Suprapubic skin (tissue), 4 donors: ENCODE measurements around the gene C6orf120.

Experiments
- EP300 ChIP-seq: sonication (generic); formaldehyde crosslinking; IDR thresholded peaks from one replicate; pipeline ENCODE4 v1.6.1; 2017; ENCODE audit warnings: antibody characterized with exemption
- POLR2A ChIP-seq, 2 donors: fragments of 450-650 bp; IDR thresholded peaks; one replicate each; pipeline ENCODE4 v1.6.1; 2017; ENCODE audit warnings: antibody characterized with exemption in 2 of 2, mild to moderate bottlenecking in 2 of 2, moderate library complexity in 2 of 2
- POLR2AphosphoS5 ChIP-seq, 3 donors: sonication (generic); formaldehyde crosslinking; IDR thresholded peaks; one replicate each; pipeline ENCODE4 v1.6.1; 2017; ENCODE audit warnings: antibody characterized with exemption in 3 of 3
- TF ChIP-seq, protein P1 (sequence below), 2 donors: fragments of 200-600 bp in 1 of 2; fragments of 450-650 bp in 1 of 2; sonication (generic) in 1 of 2; IDR thresholded peaks; one replicate each; pipeline ENCODE4 v1.5.1; 2016 to 2019; ENCODE audit warnings: antibody characterized with exemption in 2 of 2, mild to moderate bottlenecking in 1 of 2, moderate library complexity in 1 of 2

DNA sequence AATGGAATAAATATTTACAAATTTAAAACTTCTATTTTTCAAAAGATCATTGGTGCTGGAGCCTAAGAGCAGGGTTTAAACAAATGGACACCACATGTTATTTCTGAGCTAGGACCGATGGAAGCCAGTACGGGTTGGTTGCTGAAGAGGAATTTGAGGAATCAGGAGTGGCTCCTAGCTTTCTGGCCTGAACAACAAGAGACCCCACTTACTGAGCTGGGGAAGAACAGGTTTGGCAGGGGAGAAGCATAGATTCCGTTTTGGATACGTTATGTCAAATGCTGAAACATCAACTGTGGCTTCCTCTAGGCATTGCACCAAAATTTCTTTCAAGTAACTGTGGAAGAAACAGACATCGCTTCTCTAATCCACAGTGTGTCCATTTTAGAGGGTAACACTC is 6.8 kb upstream of the C6orf120 start:
- TF ChIP-seq, protein P1, sequence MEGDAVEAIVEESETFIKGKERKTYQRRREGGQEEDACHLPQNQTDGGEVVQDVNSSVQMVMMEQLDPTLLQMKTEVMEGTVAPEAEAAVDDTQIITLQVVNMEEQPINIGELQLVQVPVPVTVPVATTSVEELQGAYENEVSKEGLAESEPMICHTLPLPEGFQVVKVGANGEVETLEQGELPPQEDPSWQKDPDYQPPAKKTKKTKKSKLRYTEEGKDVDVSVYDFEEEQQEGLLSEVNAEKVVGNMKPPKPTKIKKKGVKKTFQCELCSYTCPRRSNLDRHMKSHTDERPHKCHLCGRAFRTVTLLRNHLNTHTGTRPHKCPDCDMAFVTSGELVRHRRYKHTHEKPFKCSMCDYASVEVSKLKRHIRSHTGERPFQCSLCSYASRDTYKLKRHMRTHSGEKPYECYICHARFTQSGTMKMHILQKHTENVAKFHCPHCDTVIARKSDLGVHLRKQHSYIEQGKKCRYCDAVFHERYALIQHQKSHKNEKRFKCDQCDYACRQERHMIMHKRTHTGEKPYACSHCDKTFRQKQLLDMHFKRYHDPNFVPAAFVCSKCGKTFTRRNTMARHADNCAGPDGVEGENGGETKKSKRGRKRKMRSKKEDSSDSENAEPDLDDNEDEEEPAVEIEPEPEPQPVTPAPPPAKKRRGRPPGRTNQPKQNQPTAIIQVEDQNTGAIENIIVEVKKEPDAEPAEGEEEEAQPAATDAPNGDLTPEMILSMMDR (IDR thresholded peaks at IDR 0.05): no peak
- TF ChIP-seq POLR2A (IDR thresholded peaks at IDR 0.05) (no peak), EP300 (no peak), POLR2AphosphoS5 (IDR thresholded peaks at IDR 0.05) (no peak)
